BJ (cell line): ENCODE measurements around the gene CDKN2B. TPM values are rescaled to one million over a fixed set of nuclear protein-coding genes. Genes with fewer than 3 reads are reported as not detected.

Source experiments
- CTCF ChIA-PET: fragments of 350-600 bp; formaldehyde crosslinking; extraction: SDS; loops from one replicate; lab custom pipeline; 2021; ENCODE audit warnings: antibody characterized with exemption, inconsistent platforms; lab: Yijun Ruan, JAX
- POLR2A ChIA-PET: fragments of 300-600 bp; sonication (Branson Sonifier 250); formaldehyde crosslinking; extraction: SDS; loops from one replicate; lab custom pipeline; 2021; ENCODE audit warnings: antibody characterized with exemption; lab: Charles Lee
- DNase-seq: peaks from one replicate; pipeline ENCODE4 v3.0.0-alpha.2; 2011; ENCODE audit warnings: low read depth
- H3K27me3 ChIP-seq: 2 replicates; pipeline ENCODE4 v1.6.0; 2011; ENCODE audit warnings: low read length; ENCODE audit not compliant: control insufficient read depth, insufficient read depth
- H3K36me3 ChIP-seq: 2 replicates; pipeline ENCODE4 v1.5.1; 2011; ENCODE audit warnings: low read length; ENCODE audit not compliant: control insufficient read depth, insufficient read depth
- H3K4me3 ChIP-seq: 2 replicates; pipeline ENCODE4 v1.5.1; 2011; ENCODE audit warnings: low read depth, mild to moderate bottlenecking, control low read depth, low read length
- polyA plus RNA-seq: library from polyadenylated mRNA; depleted of rRNA; stranded (reverse); fragments of >200 nt; gene quantifications from 2 replicates; pipeline ENCODE4 v1.2.3, GENCODE V29; 2011
- TF ChIP-seq, protein P1 (sequence below): IDR thresholded peaks from 2 replicates; pipeline ENCODE4 v1.5.1; 2011; ENCODE audit warnings: low read depth, mild to moderate bottlenecking, control low read depth, inconsistent platforms, low read length, moderate library complexity; ENCODE audit not compliant: insufficient read depth

CDKN2B gene
- polyA plus RNA-seq, 1 experiment = 5.2 TPM

- TF ChIP-seq, protein P1, sequence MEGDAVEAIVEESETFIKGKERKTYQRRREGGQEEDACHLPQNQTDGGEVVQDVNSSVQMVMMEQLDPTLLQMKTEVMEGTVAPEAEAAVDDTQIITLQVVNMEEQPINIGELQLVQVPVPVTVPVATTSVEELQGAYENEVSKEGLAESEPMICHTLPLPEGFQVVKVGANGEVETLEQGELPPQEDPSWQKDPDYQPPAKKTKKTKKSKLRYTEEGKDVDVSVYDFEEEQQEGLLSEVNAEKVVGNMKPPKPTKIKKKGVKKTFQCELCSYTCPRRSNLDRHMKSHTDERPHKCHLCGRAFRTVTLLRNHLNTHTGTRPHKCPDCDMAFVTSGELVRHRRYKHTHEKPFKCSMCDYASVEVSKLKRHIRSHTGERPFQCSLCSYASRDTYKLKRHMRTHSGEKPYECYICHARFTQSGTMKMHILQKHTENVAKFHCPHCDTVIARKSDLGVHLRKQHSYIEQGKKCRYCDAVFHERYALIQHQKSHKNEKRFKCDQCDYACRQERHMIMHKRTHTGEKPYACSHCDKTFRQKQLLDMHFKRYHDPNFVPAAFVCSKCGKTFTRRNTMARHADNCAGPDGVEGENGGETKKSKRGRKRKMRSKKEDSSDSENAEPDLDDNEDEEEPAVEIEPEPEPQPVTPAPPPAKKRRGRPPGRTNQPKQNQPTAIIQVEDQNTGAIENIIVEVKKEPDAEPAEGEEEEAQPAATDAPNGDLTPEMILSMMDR = no peak
- CTCF ChIA-PET = interaction anchor here (0.6 to 6.2 kb wide), 4 partner anchors 17 to 78 kb away, joined by 3 to 46 read pairs (median 4); partner anchors contain the start of gene CDKN2B
- POLR2A ChIA-PET = no interaction called here
- no peak for DNase-seq
- Histone ChIP-seq H3K36me3 (no peaks in the 10 kb centered on the region), H3K4me3 (no peak overlapping the region), H3K27me3 (peaks cover 1% of the 10 kb centered on the region; the same call in 1 of the 2 replicates)
These were observed 32.7 kb upstream of the CDKN2B start for GRCh38 chr9:22041775-22042174.

GRCh38 chr9:22041344-22041743 lies 32.2 kb upstream of the CDKN2B start:
- CTCF ChIA-PET = interaction anchor here (1.1 to 6.2 kb wide), 2 partner anchors 17 to 33 kb away, joined by 3 to 46 read pairs; partner anchors contain the start of gene CDKN2B
- POLR2A ChIA-PET = no interaction called here
- H3K4me3 ChIP-seq = no peak overlapping the region
- no peak for DNase-seq
- no peaks in the 10 kb centered on the region for H3K36me3 ChIP-seq
- peaks cover 1% of the 10 kb centered on the region; the same call in 1 of the 2 replicates for H3K27me3 ChIP-seq
- TF ChIP-seq, protein P1 = no peak

- POLR2A ChIA-PET = no interaction called here
- CTCF ChIA-PET = interaction anchor here (1.7 to 6.2 kb wide), 4 partner anchors 33 to 229 kb away, joined by 7 to 46 read pairs (median 9); partner anchors contain the start of gene CDKN2B
- Histone ChIP-seq H3K4me3 (no peak overlapping the region), H3K36me3 (no peaks in the 10 kb centered on the region), H3K27me3 (peaks cover 1% of the 10 kb centered on the region; the same call in 1 of the 2 replicates)
- DNase-seq = peak; percentile 71
- TF ChIP-seq, protein P1 = no peak
These were observed 31.7 kb upstream of the CDKN2B start for GRCh38 chr9:22040760-22041159.

- ChIA-PET POLR2A (interaction anchor here (0.6 kb wide), 1 partner anchor 30 kb away, joined by 3 read pairs; the partner anchor contains the start of gene CDKN2B), CTCF (interaction anchor here (0.7 to 6.2 kb wide), 8 partner anchors 9 to 227 kb away, joined by 3 to 46 read pairs (median 5); partner anchors contain the start of gene CDKN2B)
- H3K4me3 ChIP-seq = no peak overlapping the region
- TF ChIP-seq, protein P1 = no peak
- H3K36me3 ChIP-seq = no peaks in the 10 kb centered on the region
- DNase-seq = no peak
- peaks cover 1% of the 10 kb centered on the region; the same call in 1 of the 2 replicates for H3K27me3 ChIP-seq
These were observed 30.2 kb upstream of the CDKN2B start for GRCh38 chr9:22039258-22039657.

DNA sequence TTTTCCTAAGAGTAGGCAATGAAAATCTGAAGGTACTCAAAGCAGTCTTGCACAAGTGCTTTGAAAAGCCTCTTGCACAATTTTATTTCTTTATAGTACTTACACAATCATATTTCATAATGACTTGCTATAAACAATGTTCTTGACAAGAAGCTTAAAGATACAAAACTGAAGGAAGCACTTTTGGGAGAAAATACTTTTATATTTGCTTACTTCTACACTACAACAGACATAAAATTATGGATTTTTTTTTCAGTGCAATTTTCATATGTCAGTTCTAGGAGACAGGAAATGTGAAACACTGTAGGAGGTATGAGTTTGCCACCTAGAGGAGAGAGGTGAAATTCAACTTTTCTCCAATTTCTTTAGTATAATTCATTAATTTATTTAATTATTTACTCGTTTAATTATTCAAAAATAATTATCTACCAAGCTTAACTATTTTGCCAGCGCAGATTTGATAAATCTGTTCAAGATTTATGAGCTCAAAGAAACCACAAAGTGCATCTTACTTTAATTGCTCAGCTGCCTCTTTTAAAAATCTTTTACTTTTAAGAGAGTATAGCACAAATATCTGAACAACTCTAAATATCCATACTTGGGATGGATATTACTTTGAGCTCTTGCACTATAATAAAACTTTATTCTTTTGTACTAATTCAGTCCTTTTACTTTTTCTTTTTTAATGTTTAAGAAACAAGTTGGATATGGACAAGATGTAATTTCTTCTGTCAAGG lies 29.0 kb upstream of the CDKN2B start:
- CTCF ChIA-PET = interaction anchor here (0.7 to 6.2 kb wide), 13 partner anchors 10 to 225 kb away, joined by 3 to 46 read pairs (median 3); partner anchors contain the start of gene CDKN2B
- Histone ChIP-seq H3K36me3 (no peaks in the 10 kb centered on the region), H3K4me3 (no peak overlapping the region), H3K27me3 (peaks cover 1% of the 10 kb centered on the region; the same call in 1 of the 2 replicates)
- POLR2A ChIA-PET = no interaction called here
- no peak for DNase-seq
- TF ChIP-seq, protein P1 = peak; percentile 41
